GM13977 (cell line): ENCODE results near the gene RNF112.

Source experiments
- DNase-seq: peaks from one replicate; pipeline ENCODE4 v3.0.0; 2012; ENCODE audit warnings: low spot score
- in situ Hi-C: fragments of 300-500 bp; cut with MboI; formaldehyde crosslinking; loops from one replicate; pipeline ENCODE4 v1.12.0; 2022; ENCODE audit warnings: low sequenced_read_pairs, low pct_unique_long_range_greater_than_20kb, mixed read lengths, inconsistent platforms; ENCODE audit not compliant: unreplicated experiment
- TF ChIP-seq, protein P1 (sequence below): IDR thresholded peaks from 2 replicates; pipeline ENCODE4 v1.5.1; 2012; ENCODE audit warnings: mild to moderate bottlenecking, control low read depth; ENCODE audit not compliant: insufficient read depth; ENCODE audit errors: extremely low read depth, missing control alignments

RNF112 gene

DNA sequence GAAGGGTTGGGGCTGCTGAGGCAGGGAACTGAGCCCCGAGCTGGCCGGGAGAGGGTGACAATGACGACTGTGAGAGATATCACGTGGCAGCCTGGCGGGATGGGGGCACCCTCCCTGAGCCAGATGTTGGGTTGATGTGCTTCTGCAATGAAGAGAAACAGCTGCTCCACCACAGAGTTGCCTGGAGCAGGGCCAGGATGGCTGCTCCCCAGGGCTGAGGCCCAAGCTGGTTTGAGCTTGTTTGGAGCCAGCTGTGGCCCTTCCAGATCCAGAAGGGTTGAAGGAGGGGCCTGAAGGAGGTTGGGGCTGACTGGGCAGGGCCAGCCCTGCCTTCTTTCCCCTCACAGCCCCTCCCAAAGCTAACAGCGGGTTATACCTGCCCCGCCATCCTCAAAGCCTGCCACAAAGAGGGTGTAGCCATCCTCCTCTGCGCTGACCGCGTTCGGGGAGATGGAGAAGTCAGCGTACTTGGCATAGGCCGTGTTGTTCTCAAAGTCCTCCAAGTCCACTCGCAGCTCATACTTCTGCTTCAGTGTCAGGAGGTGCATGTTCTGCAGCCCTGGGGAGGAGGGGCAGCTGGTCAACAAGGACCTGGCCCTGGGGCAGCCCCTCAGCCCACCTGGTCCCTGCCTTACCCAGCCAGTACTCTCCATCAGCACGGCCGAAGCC, 26.2 kb upstream of the RNF112 start:
- in situ Hi-C loops, result no loop called here
- DNase-seq, result no peak
- TF ChIP-seq, protein P1, sequence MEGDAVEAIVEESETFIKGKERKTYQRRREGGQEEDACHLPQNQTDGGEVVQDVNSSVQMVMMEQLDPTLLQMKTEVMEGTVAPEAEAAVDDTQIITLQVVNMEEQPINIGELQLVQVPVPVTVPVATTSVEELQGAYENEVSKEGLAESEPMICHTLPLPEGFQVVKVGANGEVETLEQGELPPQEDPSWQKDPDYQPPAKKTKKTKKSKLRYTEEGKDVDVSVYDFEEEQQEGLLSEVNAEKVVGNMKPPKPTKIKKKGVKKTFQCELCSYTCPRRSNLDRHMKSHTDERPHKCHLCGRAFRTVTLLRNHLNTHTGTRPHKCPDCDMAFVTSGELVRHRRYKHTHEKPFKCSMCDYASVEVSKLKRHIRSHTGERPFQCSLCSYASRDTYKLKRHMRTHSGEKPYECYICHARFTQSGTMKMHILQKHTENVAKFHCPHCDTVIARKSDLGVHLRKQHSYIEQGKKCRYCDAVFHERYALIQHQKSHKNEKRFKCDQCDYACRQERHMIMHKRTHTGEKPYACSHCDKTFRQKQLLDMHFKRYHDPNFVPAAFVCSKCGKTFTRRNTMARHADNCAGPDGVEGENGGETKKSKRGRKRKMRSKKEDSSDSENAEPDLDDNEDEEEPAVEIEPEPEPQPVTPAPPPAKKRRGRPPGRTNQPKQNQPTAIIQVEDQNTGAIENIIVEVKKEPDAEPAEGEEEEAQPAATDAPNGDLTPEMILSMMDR, result no peak

DNA sequence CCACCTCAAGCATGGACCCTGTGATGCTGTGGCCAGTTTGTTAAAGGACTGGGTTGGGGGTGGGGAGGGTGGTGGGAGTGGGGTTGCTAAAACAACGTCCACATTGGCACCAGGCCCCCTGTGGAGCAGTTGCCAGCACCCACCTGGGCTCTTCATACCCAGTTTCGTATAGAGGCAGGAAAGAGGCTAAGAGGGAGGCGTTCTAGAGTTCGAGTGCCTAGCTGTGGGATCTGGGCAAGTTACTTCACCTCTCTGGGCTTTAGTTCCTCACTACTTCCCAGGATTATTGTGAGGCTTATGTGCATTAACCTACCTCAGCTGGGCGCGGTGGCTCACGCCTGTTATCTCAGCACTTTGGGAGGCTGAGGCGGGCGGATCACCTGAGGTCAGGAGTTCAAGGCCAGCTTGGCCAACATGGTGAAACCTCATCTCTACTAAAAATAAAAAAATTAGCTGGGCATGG, 25.5 kb upstream of the RNF112 start:
- DNase-seq, result no peak
- TF ChIP-seq, protein P1, result no peak
- in situ Hi-C loops, result no loop called here

GRCh38 chr17:19386051-19386929, 24.7 kb upstream of the RNF112 start:
- DNase-seq, result no peak
- TF ChIP-seq, protein P1, result no peak
- in situ Hi-C loops, result no loop called here

DNA sequence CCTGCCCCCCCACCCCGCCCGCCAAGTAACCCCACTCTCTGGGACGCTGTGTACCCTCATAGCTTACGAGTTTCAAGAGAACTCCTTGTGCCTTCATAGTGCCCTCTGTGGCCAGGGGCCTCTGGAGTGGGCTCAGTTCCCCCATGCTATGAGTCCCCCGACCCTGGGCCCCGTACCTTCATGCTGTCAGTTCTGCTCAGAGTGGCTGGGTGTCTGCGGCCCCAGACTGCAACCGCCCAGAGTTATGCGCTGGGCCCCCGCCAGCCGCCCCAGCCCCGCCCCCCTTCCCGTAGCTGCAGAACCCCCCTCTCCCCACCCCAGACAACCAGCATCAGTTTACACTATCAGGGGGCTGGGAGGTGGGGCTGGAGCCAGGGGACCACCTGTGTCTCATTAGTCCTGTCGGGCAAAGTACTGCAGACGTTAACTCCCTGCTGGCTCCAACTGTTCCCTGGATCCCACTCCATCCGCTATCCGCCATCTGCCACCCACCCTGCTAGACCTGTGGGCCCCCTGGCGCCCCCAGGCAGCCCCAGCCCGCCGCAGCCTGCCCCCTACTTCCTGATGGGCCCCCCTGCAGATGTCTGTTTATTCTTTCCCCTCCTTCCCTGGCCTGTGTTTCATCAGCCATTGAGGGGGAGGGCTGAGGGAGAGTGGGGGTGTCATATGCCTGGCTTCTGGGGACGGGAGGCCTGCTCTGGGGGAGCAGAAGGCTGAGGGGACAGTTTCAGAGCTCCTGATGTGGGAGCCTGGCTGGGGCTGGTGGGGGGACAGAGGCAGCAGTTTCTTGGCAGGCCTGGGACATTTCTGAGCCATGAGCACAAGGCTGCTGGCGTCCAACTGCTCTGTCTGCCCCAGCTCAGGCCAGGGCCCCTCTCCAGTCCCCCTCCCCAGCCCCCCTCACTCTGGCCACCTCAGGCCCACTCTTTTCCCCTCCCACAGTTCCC, 23.8 kb upstream of the RNF112 start, which contains the start of gene MFAP4:
MFAP4 (minus strand) TSS at position 217 of the 947 bp plus-strand sequence; CDS start at position 182, 35 bp downstream.
- TF ChIP-seq, protein P1, result no peak
- DNase-seq, result no peak
- in situ Hi-C loops, result no loop called here

DNA sequence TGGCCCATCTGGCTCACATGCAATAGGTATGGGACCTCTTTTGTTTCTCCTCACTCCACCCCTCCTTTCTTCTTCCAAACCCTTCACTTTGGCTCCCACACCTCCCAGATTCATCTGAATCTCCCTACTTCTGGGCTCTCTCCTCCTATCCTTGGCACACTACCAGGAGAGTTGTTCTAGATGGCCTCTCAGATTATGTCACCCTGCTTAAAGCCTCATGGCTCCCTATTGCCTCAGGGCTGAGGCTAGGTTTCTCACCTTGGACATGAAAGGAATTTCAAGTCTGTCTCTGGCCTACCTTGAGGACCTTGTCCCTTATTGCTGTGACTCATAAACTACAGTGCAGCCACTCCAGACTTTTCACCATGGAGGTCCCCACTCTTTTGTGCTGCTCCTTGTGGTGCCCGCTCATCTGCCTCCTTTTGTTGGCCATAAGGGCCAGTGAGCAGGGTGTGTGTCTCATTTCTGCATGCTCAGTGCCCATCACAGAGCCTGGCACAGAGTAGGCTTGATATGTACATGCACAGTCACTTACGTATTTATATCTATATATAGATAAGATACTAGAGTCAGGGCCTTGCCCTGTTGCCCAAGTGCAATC, 23.0 kb upstream of the RNF112 start:
- no peak for DNase-seq
- in situ Hi-C loops, result no loop called here
- TF ChIP-seq, protein P1, result no peak
